KMS-11 (cell line): ENCODE data around the gene VAV2.

Experiments used
- H2AFZ ChIP-seq: fragments of 200-600 bp; sonication (generic); 2 replicates; pipeline ENCODE4 v1.6.1; 2016; ENCODE audit warnings: antibody characterized with exemption, mixed run types, low read depth
- H3K27ac ChIP-seq: fragments of 200-600 bp; sonication (generic); 2 replicates; pipeline ENCODE4 v1.6.1; 2016; ENCODE audit warnings: mild to moderate bottlenecking, mixed run types
- H3K27me3 ChIP-seq: fragments of 200-600 bp; sonication (generic); 2 replicates; pipeline ENCODE4 v1.6.1; 2017; ENCODE audit warnings: mild to moderate bottlenecking, low read depth, mixed run types, moderate library complexity; ENCODE audit not compliant: insufficient read depth
- H3K36me3 ChIP-seq: fragments of 200-600 bp; sonication (generic); 2 replicates; pipeline ENCODE4 v1.6.1; 2017; ENCODE audit warnings: mild to moderate bottlenecking, mixed run types; ENCODE audit not compliant: insufficient read depth
- H3K4me1 ChIP-seq: fragments of 200-600 bp; sonication (generic); 2 replicates; pipeline ENCODE4 v1.6.1; 2016; ENCODE audit warnings: mild to moderate bottlenecking, low read depth, mixed run types; ENCODE audit not compliant: poor library complexity, severe bottlenecking
- H3K4me2 ChIP-seq: fragments of 200-600 bp; sonication (generic); 2 replicates; pipeline ENCODE4 v1.7.0; 2016; ENCODE audit warnings: mild to moderate bottlenecking, mixed run types
- H3K4me3 ChIP-seq: fragments of 200-600 bp; sonication (generic); IDR thresholded peaks from 2 replicates; pipeline ENCODE4 v1.6.1; 2017; ENCODE audit warnings: low read depth, low read length, mixed read lengths; ENCODE audit not compliant: insufficient read depth
- H3K79me2 ChIP-seq: fragments of 200-600 bp; sonication (generic); 2 replicates; pipeline ENCODE4 v1.6.1; 2016; ENCODE audit warnings: low read depth, mixed run types; ENCODE audit not compliant: insufficient read depth
- H3K9ac ChIP-seq: fragments of 200-600 bp; sonication (generic); 2 replicates; pipeline ENCODE4 v1.6.1; 2016; ENCODE audit warnings: mild to moderate bottlenecking, mixed run types
- H4K20me1 ChIP-seq: fragments of 200-600 bp; sonication (generic); 2 replicates; pipeline ENCODE4 v1.6.1; 2016; ENCODE audit warnings: mild to moderate bottlenecking, mixed run types; ENCODE audit not compliant: insufficient read depth
- CTCF ChIP-seq: fragments of 200-600 bp; sonication (generic); conservative IDR thresholded peaks from 2 replicates; pipeline ENCODE4 v1.6.1; 2017; ENCODE audit warnings: low read depth, mild to moderate bottlenecking, antibody characterized with exemption, low read length, moderate library complexity, mixed read lengths

Gene VAV2

GRCh38 chr9:133973791-133974630 is 18.1 kb downstream of the VAV2 start:
- TF ChIP-seq CTCF, result no peak
- H3K27ac ChIP-seq, result no peak overlapping the region
- H4K20me1 ChIP-seq, result no peaks in the 10 kb centered on the region
- no peaks in the 10 kb centered on the region for H3K36me3 ChIP-seq
- H3K4me3 ChIP-seq, result no peak overlapping the region
- H3K79me2 ChIP-seq, result no peaks in the 10 kb centered on the region
- H3K27me3 ChIP-seq, result no peaks in the 10 kb centered on the region
- no peak overlapping the region for H3K4me2 ChIP-seq
- H3K4me1 ChIP-seq, result no peaks in the 10 kb centered on the region
- no peak overlapping the region for H2AFZ ChIP-seq
- no peak overlapping the region for H3K9ac ChIP-seq

- Histone ChIP-seq H3K4me1 (no peaks in the 10 kb centered on the region), H4K20me1 (no peaks in the 10 kb centered on the region), H3K4me3 (no peak overlapping the region), H3K36me3 (no peaks in the 10 kb centered on the region), H3K27me3 (no peaks in the 10 kb centered on the region), H3K4me2 (no peak overlapping the region), H3K9ac (no peak overlapping the region), H3K27ac (no peak overlapping the region), H2AFZ (no peak overlapping the region), H3K79me2 (no peaks in the 10 kb centered on the region)
- no peak for TF ChIP-seq CTCF
Measured at GRCh38 chr9:133973111-133973790, 18.9 kb downstream of the VAV2 start.

- TF ChIP-seq CTCF, result no peak
- no peaks in the 10 kb centered on the region for H3K27me3 ChIP-seq
- no peak overlapping the region for H3K4me2 ChIP-seq
- no peak overlapping the region for H3K4me3 ChIP-seq
- H3K27ac ChIP-seq, result no peak overlapping the region
- no peaks in the 10 kb centered on the region for H3K79me2 ChIP-seq
- no peaks in the 10 kb centered on the region for H3K4me1 ChIP-seq
- H3K36me3 ChIP-seq, result no peaks in the 10 kb centered on the region
- H3K9ac ChIP-seq, result no peak overlapping the region
- H2AFZ ChIP-seq, result no peak overlapping the region
- no peaks in the 10 kb centered on the region for H4K20me1 ChIP-seq
Measured at GRCh38 chr9:133971981-133972941, 19.9 kb downstream of the VAV2 start.

- Histone ChIP-seq H3K36me3 (no peaks in the 10 kb centered on the region), H3K4me1 (no peaks in the 10 kb centered on the region), H3K4me3 (no peak overlapping the region), H4K20me1 (no peaks in the 10 kb centered on the region), H3K4me2 (no peak overlapping the region), H2AFZ (no peak overlapping the region), H3K27ac (no peak overlapping the region), H3K27me3 (no peaks in the 10 kb centered on the region), H3K79me2 (no peaks in the 10 kb centered on the region), H3K9ac (no peak overlapping the region)
- TF ChIP-seq CTCF, result no peak
Measured at GRCh38 chr9:133971121-133971951, 20.8 kb downstream of the VAV2 start.
